OCI-M1 (cell line): Measurements from ENCODE around the gene MLEC.

Experiments used
- DNase-seq: peaks from one replicate; lab custom pipeline; 2025; lab: John Stamatoyannopoulos, UW

Gene MLEC

DNA sequence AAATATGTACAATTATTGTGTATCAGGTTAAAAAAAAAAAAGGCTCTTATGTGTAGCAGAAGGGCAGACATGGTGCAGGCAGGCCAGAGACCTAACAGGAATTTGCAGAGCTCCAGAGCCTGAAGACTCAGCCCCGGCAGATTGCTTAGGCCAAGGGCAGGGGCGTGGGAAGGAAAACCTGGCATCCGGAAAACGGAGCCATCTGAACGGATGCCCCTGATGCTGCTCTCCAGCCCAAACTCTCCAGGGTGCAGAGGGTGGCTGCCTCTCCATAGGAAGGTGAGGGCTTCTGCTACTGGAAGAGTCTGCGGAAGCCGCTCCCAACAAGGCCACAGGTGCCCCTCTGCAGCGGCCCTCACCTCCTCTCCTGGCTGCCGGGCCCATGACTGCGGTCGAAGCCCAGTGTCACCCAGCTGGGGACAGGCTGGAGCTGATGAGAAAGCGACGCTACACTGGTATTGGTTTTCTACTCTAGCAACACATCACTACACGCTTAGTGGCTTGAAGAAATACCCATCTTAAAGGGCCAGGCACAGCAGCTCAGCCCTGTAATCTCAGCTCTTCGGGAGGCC, 58.1 kb downstream of the MLEC start:
- no peak for DNase-seq

DNA sequence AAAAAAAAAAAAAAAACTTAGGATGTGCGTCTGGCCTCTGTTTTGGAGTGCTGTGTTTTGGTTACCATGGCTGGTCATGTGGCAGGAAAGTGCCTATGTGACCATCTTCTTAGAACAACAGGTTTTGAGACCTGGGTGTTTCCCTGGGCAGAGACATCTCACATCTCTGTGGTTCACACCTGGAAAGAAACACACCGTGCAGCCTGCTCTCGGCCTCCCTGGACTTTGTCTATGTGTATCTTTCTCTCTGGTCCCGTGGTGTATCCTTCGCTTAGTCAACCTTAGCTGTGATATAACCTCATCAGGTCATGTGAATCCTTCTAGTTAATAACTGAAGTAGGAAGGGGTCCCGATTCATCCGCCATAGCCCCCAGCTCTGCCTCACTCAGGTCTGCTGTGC, 61.3 kb downstream of the MLEC start:
- no peak for DNase-seq

GRCh38 chr12:120749256-120749655, 62.3 kb downstream of the MLEC start:
- no peak for DNase-seq

- DNase-seq = no peak
Observed at GRCh38 chr12:120750806-120751205, 63.9 kb downstream of the MLEC start.

DNA sequence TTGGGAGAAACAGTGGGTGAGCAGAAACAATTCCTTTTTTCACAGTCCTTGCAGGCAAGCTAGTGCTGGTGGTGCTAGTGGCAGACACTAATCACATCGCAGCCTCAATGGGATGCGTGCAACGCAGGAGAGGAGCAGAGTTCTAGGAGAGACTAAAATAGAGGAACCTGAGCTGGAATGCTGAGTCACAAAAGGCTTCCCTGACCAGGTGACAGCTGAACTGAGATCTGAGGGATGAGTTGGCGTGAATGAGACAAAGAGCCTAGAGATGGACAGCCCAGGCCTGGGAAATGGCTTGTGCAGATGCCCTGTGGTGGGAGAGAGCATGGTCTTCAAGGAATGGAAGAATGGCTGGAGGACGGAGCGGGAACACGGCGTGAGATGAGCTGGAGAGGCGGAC, 64.4 kb downstream of the MLEC start:
- no peak for DNase-seq
